ENCODE measurements around the gene CADPS2.
"Not testable (repeated sequence)": the region's sequence is repeated elsewhere in the genome, so short reads cannot be mapped to it uniquely, and the experiment has no call there.

Gene CADPS2

GRCh38 chr7:122663733-122664132 is 222.5 kb downstream of the CADPS2 start:
- no peak overlapping the region for H3K4me3 Mint-ChIP-seq
- peaks cover 7% of the 10 kb centered on the region for H3K9me3 Mint-ChIP-seq (ENCODE audit: low read depth)
- no peaks in the 10 kb centered on the region for H3K27me3 Mint-ChIP-seq
- no peaks in the 10 kb centered on the region for H3K36me3 Mint-ChIP-seq
- no peak overlapping the region for H3K27ac Mint-ChIP-seq
- H3K4me1 Mint-ChIP-seq (ENCODE audit: low read depth): no peaks in the 10 kb centered on the region

- Mint-ChIP-seq H3K27me3 (no peaks in the 10 kb centered on the region), H3K4me3 (no peak overlapping the region), H3K9me3 (ENCODE audit: low read depth) (no peaks in the 10 kb centered on the region), H3K4me1 (ENCODE audit: low read depth) (no peaks in the 10 kb centered on the region), H3K27ac (no peak overlapping the region), H3K36me3 (no peaks in the 10 kb centered on the region)
These were observed 227.4 kb downstream of the CADPS2 start for GRCh38 chr7:122658856-122659255.

DNA sequence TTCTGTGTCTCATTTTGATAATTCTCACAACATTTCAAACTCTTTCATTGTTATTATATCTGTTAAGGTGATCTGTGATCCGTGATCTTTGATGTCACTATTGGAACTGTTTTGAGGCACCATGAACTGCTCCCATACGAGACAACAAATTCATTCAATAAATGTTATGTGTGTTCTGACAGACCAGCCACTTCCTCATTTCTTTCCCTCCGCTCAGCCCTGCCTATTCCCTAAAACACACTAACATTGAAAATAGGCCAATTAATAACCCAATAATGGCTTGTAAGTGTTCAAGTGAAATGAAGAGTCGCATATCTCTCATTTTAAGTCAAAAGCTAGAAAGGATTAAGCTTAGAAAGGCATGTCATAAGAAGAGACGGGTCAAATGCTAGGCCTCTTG is 232.6 kb downstream of the CADPS2 start:
- Mint-ChIP-seq H3K36me3 (no peaks in the 10 kb centered on the region), H3K4me1 (ENCODE audit: low read depth) (no peaks in the 10 kb centered on the region), H3K27ac (no peak overlapping the region), H3K27me3 (no peaks in the 10 kb centered on the region), H3K4me3 (no peak overlapping the region), H3K9me3 (ENCODE audit: low read depth) (no peaks in the 10 kb centered on the region)

DNA sequence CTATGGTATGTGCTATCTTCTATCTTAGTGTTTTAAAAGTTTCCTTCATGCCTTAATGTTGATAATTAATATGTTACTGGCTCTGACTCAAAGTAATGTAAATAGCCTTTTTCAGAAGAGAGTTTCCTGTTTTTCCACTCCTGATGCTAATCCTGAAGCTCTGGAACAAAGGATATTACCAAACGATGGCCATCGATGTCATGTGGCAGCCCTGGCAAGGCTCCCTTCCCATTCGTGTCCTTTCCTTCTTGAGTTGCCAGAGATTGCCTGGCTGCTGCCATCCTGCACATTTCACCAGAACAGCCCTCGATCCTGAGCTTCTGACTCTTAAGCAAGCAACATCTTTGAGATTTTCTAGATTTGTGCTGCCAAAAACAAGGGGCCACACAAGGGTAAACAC is 233.4 kb downstream of the CADPS2 start:
- Mint-ChIP-seq H3K27ac (no peak overlapping the region), H3K27me3 (no peaks in the 10 kb centered on the region), H3K4me3 (no peak overlapping the region), H3K36me3 (no peaks in the 10 kb centered on the region), H3K4me1 (ENCODE audit: low read depth) (no peaks in the 10 kb centered on the region), H3K9me3 (ENCODE audit: low read depth) (no peaks in the 10 kb centered on the region)

- H3K9me3 Mint-ChIP-seq (ENCODE audit: low read depth): peaks cover 7% of the 10 kb centered on the region
- H3K27ac Mint-ChIP-seq: no peak overlapping the region
- no peaks in the 10 kb centered on the region for H3K36me3 Mint-ChIP-seq
- no peaks in the 10 kb centered on the region for H3K27me3 Mint-ChIP-seq
- H3K4me1 Mint-ChIP-seq (ENCODE audit: low read depth): no peaks in the 10 kb centered on the region
- H3K4me3 Mint-ChIP-seq: no peak overlapping the region
These were observed 234.8 kb downstream of the CADPS2 start for GRCh38 chr7:122651451-122651850.

GRCh38 chr7:122643250-122643649 is 243.0 kb downstream of the CADPS2 start:
- Mint-ChIP-seq H3K9me3 (ENCODE audit: low read depth) (peaks cover 7% of the 10 kb centered on the region), H3K27ac (no peak overlapping the region), H3K4me3 (no peak overlapping the region), H3K27me3 (peaks cover 2% of the 10 kb centered on the region), H3K4me1 (ENCODE audit: low read depth) (no peaks in the 10 kb centered on the region), H3K36me3 (no peaks in the 10 kb centered on the region)

DNA sequence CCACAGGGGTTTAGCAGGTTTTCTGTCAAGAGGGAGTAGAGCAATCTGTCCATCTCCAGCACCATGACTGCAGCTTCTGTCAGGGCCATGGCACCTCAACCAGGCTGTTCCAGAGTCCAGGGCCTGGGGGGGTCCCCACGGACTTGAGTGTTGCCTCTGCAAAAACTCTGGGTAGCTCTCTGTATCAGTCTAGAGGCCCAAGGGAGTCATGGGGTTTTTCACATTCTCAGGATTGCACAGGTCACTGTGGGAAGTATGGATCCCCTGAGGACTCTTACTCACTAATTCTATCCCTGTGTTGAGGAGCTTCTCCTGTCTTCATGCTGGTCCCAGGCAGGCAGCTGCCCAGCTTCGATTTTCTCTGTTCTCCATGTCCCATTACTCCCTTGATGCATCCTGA is 247.8 kb downstream of the CADPS2 start:
- peaks cover 2% of the 10 kb centered on the region for H3K27me3 Mint-ChIP-seq
- no peaks in the 10 kb centered on the region for H3K4me1 Mint-ChIP-seq (ENCODE audit: low read depth)
- H3K27ac Mint-ChIP-seq: no peak overlapping the region
- H3K4me3 Mint-ChIP-seq: no peak overlapping the region
- H3K9me3 Mint-ChIP-seq (ENCODE audit: low read depth): peaks cover 10% of the 10 kb centered on the region
- H3K36me3 Mint-ChIP-seq: no peaks in the 10 kb centered on the region

DNA sequence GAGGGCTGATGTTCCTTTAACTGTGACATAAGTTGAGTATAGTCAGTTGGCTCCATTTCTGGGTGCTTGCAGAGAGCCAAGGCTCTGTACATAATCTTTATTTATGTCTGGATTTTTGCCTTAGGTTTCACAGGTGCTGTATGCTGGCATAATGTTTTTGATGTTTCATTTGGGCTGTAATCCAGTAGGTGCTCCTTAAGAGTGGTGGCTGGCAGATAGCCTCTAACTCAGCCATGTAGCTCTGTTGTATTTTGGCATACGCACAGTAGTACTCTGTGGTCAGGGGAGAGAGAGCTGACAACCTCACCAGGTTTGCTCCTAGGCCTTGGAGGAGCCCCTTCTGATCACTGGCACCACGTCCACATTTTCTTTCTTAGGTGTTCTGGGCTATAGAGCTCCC is 248.5 kb downstream of the CADPS2 start:
- Mint-ChIP-seq H3K27me3 (peaks cover 2% of the 10 kb centered on the region), H3K9me3 (ENCODE audit: low read depth) (peaks cover 10% of the 10 kb centered on the region), H3K4me3 (no peak overlapping the region), H3K4me1 (ENCODE audit: low read depth) (no peaks in the 10 kb centered on the region), H3K27ac (no peak overlapping the region), H3K36me3 (no peaks in the 10 kb centered on the region)

- H3K4me1 Mint-ChIP-seq (ENCODE audit: low read depth); H3K4me3 Mint-ChIP-seq; H3K36me3 Mint-ChIP-seq; H3K27me3 Mint-ChIP-seq; H3K27ac Mint-ChIP-seq: not testable (repeated sequence)
- H3K9me3 Mint-ChIP-seq (ENCODE audit: low read depth): peaks cover 15% of the 10 kb centered on the region
These were observed 250.8 kb downstream of the CADPS2 start for GRCh38 chr7:122635481-122635880.

GRCh38 chr7:122633472-122633871 is 252.8 kb downstream of the CADPS2 start:
- peaks cover 19% of the 10 kb centered on the region for H3K9me3 Mint-ChIP-seq (ENCODE audit: low read depth)
- H3K27me3 Mint-ChIP-seq: no peaks in the 10 kb centered on the region
- H3K36me3 Mint-ChIP-seq: no peaks in the 10 kb centered on the region
- no peak overlapping the region for H3K4me3 Mint-ChIP-seq
- H3K4me1 Mint-ChIP-seq (ENCODE audit: low read depth): no peaks in the 10 kb centered on the region
- no peak overlapping the region for H3K27ac Mint-ChIP-seq

DNA sequence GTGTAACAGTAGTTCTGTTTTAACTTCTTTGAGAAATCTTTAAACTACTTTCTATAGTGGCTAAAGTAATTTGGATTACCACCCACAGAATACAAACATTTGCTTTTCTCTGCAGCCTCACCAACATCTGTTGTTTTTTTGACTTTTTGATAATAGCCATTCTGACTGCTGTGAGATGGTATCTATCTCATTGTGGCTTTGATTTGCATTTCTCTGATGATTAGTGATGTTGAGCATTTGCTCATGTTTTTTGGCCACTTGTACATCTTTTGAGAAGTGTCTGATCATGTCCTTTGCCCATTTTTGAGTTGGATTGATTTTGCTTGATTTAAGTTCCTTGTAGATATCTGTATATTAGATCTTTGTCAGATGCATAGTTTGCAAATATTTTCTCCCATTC is 254.0 kb downstream of the CADPS2 start:
- Mint-ChIP-seq H3K9me3 (ENCODE audit: low read depth) (peaks cover 19% of the 10 kb centered on the region), H3K36me3 (no peaks in the 10 kb centered on the region), H3K27ac (no peak overlapping the region), H3K4me3 (no peak overlapping the region), H3K4me1 (ENCODE audit: low read depth) (no peaks in the 10 kb centered on the region), H3K27me3 (no peaks in the 10 kb centered on the region)

DNA sequence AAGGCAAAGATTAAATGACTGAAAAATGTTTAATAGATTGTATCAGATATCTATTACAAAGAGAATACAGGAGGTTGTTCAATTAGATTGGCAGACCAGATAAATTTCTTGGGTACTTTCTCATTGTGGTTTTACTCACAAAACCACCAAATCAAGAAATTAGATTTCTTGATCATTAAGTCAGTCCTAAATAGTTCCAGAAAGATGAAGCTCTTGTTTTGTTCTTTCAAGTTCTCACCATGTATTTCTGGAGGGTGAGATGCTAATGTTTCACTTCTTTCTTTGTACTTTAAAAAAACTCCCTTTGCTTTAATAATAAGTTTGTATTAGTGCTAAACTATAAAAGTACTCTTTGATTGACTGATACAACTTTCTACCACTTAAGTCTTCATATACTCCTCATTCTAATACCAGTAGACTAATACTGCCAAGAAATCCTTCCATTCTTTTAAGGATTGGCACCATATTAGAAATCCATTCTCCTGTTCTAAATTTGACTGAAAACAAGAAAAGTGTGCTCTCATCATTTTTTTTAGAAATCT is 256.8 kb downstream of the CADPS2 start:
- Mint-ChIP-seq H3K27me3 (no peaks in the 10 kb centered on the region), H3K27ac (no peak overlapping the region), H3K4me3 (no peak overlapping the region), H3K36me3 (no peaks in the 10 kb centered on the region), H3K9me3 (ENCODE audit: low read depth) (peaks cover 12% of the 10 kb centered on the region), H3K4me1 (ENCODE audit: low read depth) (no peaks in the 10 kb centered on the region)

- H3K4me1 Mint-ChIP-seq (ENCODE audit: low read depth): no peaks in the 10 kb centered on the region
- no peak overlapping the region for H3K4me3 Mint-ChIP-seq
- H3K27me3 Mint-ChIP-seq: no peaks in the 10 kb centered on the region
- H3K9me3 Mint-ChIP-seq (ENCODE audit: low read depth): peaks cover 10% of the 10 kb centered on the region
- no peak overlapping the region for H3K27ac Mint-ChIP-seq
- no peaks in the 10 kb centered on the region for H3K36me3 Mint-ChIP-seq
These were observed 257.4 kb downstream of the CADPS2 start for GRCh38 chr7:122628651-122629411.

- Mint-ChIP-seq H3K27me3 (no peaks in the 10 kb centered on the region), H3K9me3 (ENCODE audit: low read depth) (peaks cover 4% of the 10 kb centered on the region), H3K4me1 (ENCODE audit: low read depth) (no peaks in the 10 kb centered on the region), H3K36me3 (no peaks in the 10 kb centered on the region), H3K27ac (no peak overlapping the region), H3K4me3 (no peak overlapping the region)
These were observed 259.5 kb downstream of the CADPS2 start for GRCh38 chr7:122626785-122627184.

- H3K36me3 Mint-ChIP-seq: no peaks in the 10 kb centered on the region
- no peak overlapping the region for H3K4me3 Mint-ChIP-seq
- no peaks in the 10 kb centered on the region for H3K9me3 Mint-ChIP-seq (ENCODE audit: low read depth)
- H3K27ac Mint-ChIP-seq: no peak overlapping the region
- H3K27me3 Mint-ChIP-seq: no peaks in the 10 kb centered on the region
- H3K4me1 Mint-ChIP-seq (ENCODE audit: low read depth): no peaks in the 10 kb centered on the region
These were observed 263.6 kb downstream of the CADPS2 start for GRCh38 chr7:122622682-122623081.

- no peaks in the 10 kb centered on the region for H3K36me3 Mint-ChIP-seq
- H3K9me3 Mint-ChIP-seq (ENCODE audit: low read depth): no peaks in the 10 kb centered on the region
- no peak overlapping the region for H3K4me3 Mint-ChIP-seq
- no peaks in the 10 kb centered on the region for H3K4me1 Mint-ChIP-seq (ENCODE audit: low read depth)
- H3K27ac Mint-ChIP-seq: no peak overlapping the region
- no peaks in the 10 kb centered on the region for H3K27me3 Mint-ChIP-seq
These were observed 266.6 kb downstream of the CADPS2 start for GRCh38 chr7:122619664-122620063.

Data from activated naive CD8-positive, alpha-beta T cell (primary cell).